GM21529 (cell line): ENCODE measurements around the gene ARHGAP24.
A peak's percentile ranks its signal among the peaks of the same experiment; 100 is the strongest.

Experiments
- ATAC-seq: cut with Tn5 transposase; IDR thresholded peaks from one replicate; pipeline ENCODE4 v1.9.1; 2021; ENCODE audit not compliant: unreplicated experiment

ARHGAP24 gene

GRCh38 chr4:86043755-86044592 is 569.0 kb downstream of the ARHGAP24 start:
- peak; percentile 67 for ATAC-seq

- no peak for ATAC-seq
Measured at GRCh38 chr4:86044593-86044985, 569.6 kb downstream of the ARHGAP24 start.

- ATAC-seq: no peak
Measured at GRCh38 chr4:86048426-86048825, 573.5 kb downstream of the ARHGAP24 start.

- ATAC-seq: no peak
Measured at GRCh38 chr4:86050496-86050895, 575.5 kb downstream of the ARHGAP24 start.
